ENCODE results near the gene EMCN. TPM values are rescaled to one million over a fixed set of nuclear protein-coding genes. Genes with fewer than 3 reads are reported as not detected.
A peak's percentile ranks its signal among the peaks of the same experiment; 100 is the strongest.
"Not testable (repeated sequence)": the region's sequence is repeated elsewhere in the genome, so short reads cannot be mapped to it uniquely, and the experiment has no call there.

Gene EMCN
- total RNA-seq, 1 experiment from 2014 or later, result not detected

GRCh38 chr4:100391086-100391485 lies 126.7 kb downstream of the EMCN start:
- Histone ChIP-seq H3K27ac (no peak overlapping the region), H3K9me3 (ENCODE audit: insufficient read depth, low read depth) (no peaks in the 10 kb centered on the region; the same call in 1 of the 2 replicates), H3K27me3 (ENCODE audit: insufficient read depth, low read depth) (no peaks in the 10 kb centered on the region), H4K20me1 (ENCODE audit: insufficient read depth) (no peaks in the 10 kb centered on the region), H3K79me2 (ENCODE audit: low read depth) (no peaks in the 10 kb centered on the region), H3K4me3 (no peak overlapping the region), H3K4me1 (replicated peaks; ENCODE audit: insufficient read depth) (no peaks in the 10 kb centered on the region), H3K4me2 (no peak overlapping the region), H3K9me2 (ENCODE audit: insufficient read depth) (no peaks in the 10 kb centered on the region), H3K36me3 (ENCODE audit: low read depth) (no peaks in the 10 kb centered on the region), H2AFZ (no peak overlapping the region), H3F3A (ENCODE audit: insufficient read depth, low read depth) (no peaks in the 10 kb centered on the region)
- intact Hi-C loops (cut with micrococcal nuclease; ENCODE audit: unreplicated experiment), result no loop called here
- ChIA-PET POLR2A (ENCODE audit: unreplicated experiment) (no interaction called here), CTCF (no interaction called here)
- no TSS peak for BruUV-seq (replicated peaks)
- no peak for DNase-seq
- TF ChIP-seq CTCF (conservative IDR thresholded peaks at IDR 0.05) (no peak), EZH2 (IDR thresholded peaks at IDR 0.05; ENCODE audit: low read depth) (no peak)

GRCh38 chr4:100386270-100386669 lies 131.6 kb downstream of the EMCN start:
- intact Hi-C loops (cut with micrococcal nuclease; ENCODE audit: unreplicated experiment), result no loop called here
- Histone ChIP-seq H3K9me2 (ENCODE audit: insufficient read depth) (no peaks in the 10 kb centered on the region), H3K4me1 (replicated peaks; ENCODE audit: insufficient read depth) (no peaks in the 10 kb centered on the region), H4K20me1 (ENCODE audit: insufficient read depth) (no peaks in the 10 kb centered on the region), H3K4me2 (no peak overlapping the region), H3K36me3 (ENCODE audit: low read depth) (no peaks in the 10 kb centered on the region), H3K79me2 (ENCODE audit: low read depth) (no peaks in the 10 kb centered on the region), H2AFZ (no peak overlapping the region), H3K9me3 (ENCODE audit: insufficient read depth, low read depth) (no peaks in the 10 kb centered on the region; the same call in 1 of the 2 replicates), H3F3A (ENCODE audit: insufficient read depth, low read depth) (no peaks in the 10 kb centered on the region), H3K27me3 (ENCODE audit: insufficient read depth, low read depth) (no peaks in the 10 kb centered on the region), H3K4me3 (no peak overlapping the region), H3K27ac (no peak overlapping the region)
- DNase-seq, result no peak
- ChIA-PET CTCF (no interaction called here), POLR2A (ENCODE audit: unreplicated experiment) (no interaction called here)
- TF ChIP-seq EZH2 (IDR thresholded peaks at IDR 0.05; ENCODE audit: low read depth) (no peak), CTCF (conservative IDR thresholded peaks at IDR 0.05) (no peak)
- no TSS peak for BruUV-seq (replicated peaks)

- H3K4me2 ChIP-seq; POLR2A ChIA-PET (ENCODE audit: unreplicated experiment); H3K27me3 ChIP-seq (ENCODE audit: insufficient read depth, low read depth); H3K4me1 ChIP-seq (replicated peaks; ENCODE audit: insufficient read depth); H3K9me2 ChIP-seq (ENCODE audit: insufficient read depth); H4K20me1 ChIP-seq (ENCODE audit: insufficient read depth); H3F3A ChIP-seq (ENCODE audit: insufficient read depth, low read depth); BruUV-seq (replicated peaks); DNase-seq; H3K4me3 ChIP-seq; H2AFZ ChIP-seq; H3K9me3 ChIP-seq (ENCODE audit: insufficient read depth, low read depth); H3K36me3 ChIP-seq (ENCODE audit: low read depth); CTCF ChIA-PET; H3K27ac ChIP-seq; H3K79me2 ChIP-seq (ENCODE audit: low read depth); intact Hi-C loops (cut with micrococcal nuclease; ENCODE audit: unreplicated experiment): not testable (repeated sequence)
These were observed 137.4 kb downstream of the EMCN start for GRCh38 chr4:100380401-100380800.

- peak in 1 of 2 experiments; percentile 29 for DNase-seq
- H3F3A ChIP-seq (ENCODE audit: insufficient read depth, low read depth), result no peaks in the 10 kb centered on the region
- no peaks in the 10 kb centered on the region for H3K27me3 ChIP-seq (ENCODE audit: insufficient read depth, low read depth)
- no peak overlapping the region for H3K27ac ChIP-seq
- no peaks in the 10 kb centered on the region for H4K20me1 ChIP-seq (ENCODE audit: insufficient read depth)
- no TSS peak for BruUV-seq (replicated peaks)
- no peaks in the 10 kb centered on the region for H3K79me2 ChIP-seq (ENCODE audit: low read depth)
- CTCF ChIA-PET, result interaction anchor here (0.6 kb wide), 1 partner anchor 506 kb away, joined by 3 read pairs; no protein-coding TSS in a partner anchor
- POLR2A ChIA-PET (ENCODE audit: unreplicated experiment), result no interaction called here
- H3K4me2 ChIP-seq, result no peak overlapping the region
- no peak overlapping the region for H3K4me3 ChIP-seq
- H3K9me2 ChIP-seq (ENCODE audit: insufficient read depth), result no peaks in the 10 kb centered on the region
- TF ChIP-seq CTCF (conservative IDR thresholded peaks at IDR 0.05) (no peak), EZH2 (IDR thresholded peaks at IDR 0.05; ENCODE audit: low read depth) (no peak)
- no peaks in the 10 kb centered on the region for H3K4me1 ChIP-seq (replicated peaks; ENCODE audit: insufficient read depth)
- H3K9me3 ChIP-seq (ENCODE audit: insufficient read depth, low read depth), result no peaks in the 10 kb centered on the region
- H2AFZ ChIP-seq, result no peak overlapping the region; the same call in 1 of the 2 replicates
- intact Hi-C loops (cut with micrococcal nuclease; ENCODE audit: unreplicated experiment), result no loop called here
- H3K36me3 ChIP-seq (ENCODE audit: low read depth), result no peaks in the 10 kb centered on the region
These were observed 138.2 kb downstream of the EMCN start for GRCh38 chr4:100379583-100380105.

Measured in PC-9 (cell line).